ENCODE data around the gene GZMM.
A peak's percentile ranks its signal among the peaks of the same experiment; 100 is the strongest.

The GZMM gene

GRCh38 chr19:566844-567243 lies 23.0 kb downstream of the GZMM start:
- no peak for DNase-seq (ENCODE audit: low read depth)

GRCh38 chr19:567296-567900 lies 23.5 kb downstream of the GZMM start:
- DNase-seq (ENCODE audit: low read depth), result no peak

GRCh38 chr19:570251-570686 lies 26.4 kb downstream of the GZMM start:
- no peak for DNase-seq (ENCODE audit: low read depth)

- DNase-seq (ENCODE audit: low read depth), result no peak
Measured at GRCh38 chr19:570937-571565, 27.2 kb downstream of the GZMM start.

GRCh38 chr19:571566-571974 lies 27.7 kb downstream of the GZMM start:
- no peak for DNase-seq (ENCODE audit: low read depth)

- peak; percentile 96 for DNase-seq (ENCODE audit: low read depth)
Measured at GRCh38 chr19:572140-572742, 28.4 kb downstream of the GZMM start, which contains the start of gene BSG. Gene BSG (plus strand): TSS chr19:572596. CDS start chr19:572635, 39 bp downstream.

GRCh38 chr19:572743-573518 lies 29.1 kb downstream of the GZMM start:
- no peak for DNase-seq (ENCODE audit: low read depth)

- DNase-seq (ENCODE audit: low read depth), result no peak
Measured at GRCh38 chr19:573519-573825, 29.6 kb downstream of the GZMM start.

- no peak for DNase-seq (ENCODE audit: low read depth)
Measured at GRCh38 chr19:574658-575526, 31.0 kb downstream of the GZMM start.

GRCh38 chr19:575527-576506 lies 32.0 kb downstream of the GZMM start:
- DNase-seq (ENCODE audit: low read depth), result no peak

- DNase-seq (ENCODE audit: low read depth), result no peak
Measured at GRCh38 chr19:576768-577438, 33.0 kb downstream of the GZMM start.

GRCh38 chr19:577439-578392 lies 33.9 kb downstream of the GZMM start:
- DNase-seq (ENCODE audit: low read depth), result no peak

- no peak for DNase-seq (ENCODE audit: low read depth)
Measured at GRCh38 chr19:579111-579841, 35.4 kb downstream of the GZMM start.

- no peak for DNase-seq (ENCODE audit: low read depth)
Measured at GRCh38 chr19:579842-580155, 35.9 kb downstream of the GZMM start.

GRCh38 chr19:580274-580835 lies 36.5 kb downstream of the GZMM start:
- DNase-seq (ENCODE audit: low read depth), result no peak

- DNase-seq (ENCODE audit: low read depth), result no peak
Measured at GRCh38 chr19:581399-582111, 37.7 kb downstream of the GZMM start.

GRCh38 chr19:582497-583197 lies 38.8 kb downstream of the GZMM start:
- DNase-seq (ENCODE audit: low read depth), result no peak
